ENCODE data around the gene MYH11. TPM values are rescaled to one million over a fixed set of nuclear protein-coding genes. Genes with fewer than 3 reads are reported as not detected.
A peak's percentile ranks its signal among the peaks of the same experiment; 100 is the strongest.

MYH11 gene
- total and polyA plus RNA-seq, 8 donors = 47.3 to 208 (median 124) TPM

DNA sequence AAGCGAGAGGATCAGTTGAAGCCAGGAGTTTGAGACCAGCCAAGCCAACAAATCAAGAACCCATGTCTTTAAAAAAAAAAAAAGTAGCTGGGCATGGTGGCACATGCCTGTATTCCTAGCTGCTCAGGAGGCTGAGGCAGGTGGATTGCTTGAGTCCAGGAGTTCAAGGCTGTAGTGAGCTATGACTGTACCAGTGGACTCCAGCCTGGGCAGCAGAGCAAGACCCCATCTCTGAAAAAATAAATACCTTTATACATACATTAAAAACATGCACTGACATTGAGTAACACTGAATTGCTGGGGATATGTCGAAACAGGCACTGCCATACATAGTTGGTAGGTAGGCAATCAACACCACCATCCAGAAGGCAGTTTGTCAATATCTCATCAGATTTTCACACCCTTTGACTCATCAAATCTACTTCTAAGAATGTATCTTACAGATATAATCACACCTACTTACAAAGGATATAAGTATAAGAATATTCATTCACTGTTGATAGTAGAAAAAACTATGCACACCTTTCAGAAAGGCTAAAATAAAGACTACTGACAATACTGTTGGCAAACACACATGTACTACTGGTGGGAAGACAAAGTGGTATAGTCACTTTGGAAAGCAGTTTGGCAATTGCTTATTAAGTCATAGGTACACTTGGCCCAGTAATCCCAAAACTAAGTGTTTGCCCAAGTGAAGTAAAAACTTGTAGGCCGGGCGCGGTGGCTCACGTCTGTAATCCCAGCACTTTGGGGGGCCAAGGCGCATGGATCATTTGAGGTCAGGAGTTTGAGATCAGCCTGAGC, 37.9 kb upstream of the MYH11 start:
- Histone ChIP-seq H3K27ac (no peak overlapping the region), H3K4me1 (peaks cover 3 to 11% of the 10 kb centered on the region in 2 donors), H3K9me3 (no peaks in the 10 kb centered on the region), H3K4me3 (no peak overlapping the region), H3K36me3 (no peaks in the 10 kb centered on the region), H3K27me3 (no peaks in the 10 kb centered on the region)
- ATAC-seq = no peak
- no peak for DNase-seq
- TF ChIP-seq CTCF (IDR thresholded peaks at IDR 0.05) = no peak
- intact Hi-C loops (cut with DNase I) = no loop called here

DNA sequence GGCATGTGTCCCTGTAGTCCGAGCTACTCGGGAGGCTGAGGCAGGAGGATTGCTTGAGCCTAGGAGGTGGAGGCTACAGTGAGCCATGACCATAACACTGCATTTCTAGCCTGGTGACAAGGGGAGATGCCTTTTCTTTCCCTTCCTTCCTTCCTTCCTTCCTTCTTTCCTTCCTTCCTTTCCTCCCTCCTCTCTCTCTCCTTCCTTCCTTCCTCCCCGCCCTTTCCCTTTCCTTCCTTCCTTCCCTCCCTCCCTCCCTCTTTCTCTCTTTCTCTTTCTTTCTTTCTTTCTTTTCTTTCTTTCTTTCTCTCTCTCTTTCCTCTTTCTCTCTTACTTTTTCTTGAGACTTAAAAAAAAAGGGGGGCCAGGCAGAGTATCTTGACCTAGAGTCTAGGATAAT, 34.7 kb upstream of the MYH11 start:
- TF ChIP-seq CTCF (IDR thresholded peaks at IDR 0.05) = no peak
- Histone ChIP-seq H3K4me3 (no peak overlapping the region), H3K9me3 (no peaks in the 10 kb centered on the region), H3K27me3 (no peaks in the 10 kb centered on the region), H3K4me1 (peaks cover 9 to 23% of the 10 kb centered on the region in 2 donors), H3K27ac (no peak overlapping the region), H3K36me3 (no peaks in the 10 kb centered on the region)
- no peak for DNase-seq
- intact Hi-C loops (cut with DNase I) = no loop called here
- no peak for ATAC-seq

GRCh38 chr16:15888072-15888976, 31.5 kb upstream of the MYH11 start, which contains the start of gene CEP20:
Gene CEP20 (minus strand): TSS chr16:15888603. CDS start chr16:15888585, 18 bp downstream.
- peak; percentile 100 for ATAC-seq

GRCh38 chr16:15887283-15887682, 30.5 kb upstream of the MYH11 start:
- peak overlapping the region in 1 of 2 donors; percentile 92 for H3K4me3 ChIP-seq
- H3K9me3 ChIP-seq = no peaks in the 10 kb centered on the region
- H3K4me1 ChIP-seq = peaks cover 9 to 35% of the 10 kb centered on the region in 2 donors
- H3K27ac ChIP-seq = no peak overlapping the region
- intact Hi-C loops (cut with DNase I) = no loop called here
- no peak for TF ChIP-seq CTCF (IDR thresholded peaks at IDR 0.05)
- no peaks in the 10 kb centered on the region for H3K27me3 ChIP-seq
- DNase-seq (no peak), ATAC-seq (no peak)
- peaks cover 0 to 15% of the 10 kb centered on the region in 2 donors for H3K36me3 ChIP-seq

More at GRCh38 chr16:15888072-15888976, 31.5 kb upstream of the MYH11 start, which contains the start of gene CEP20:
- no peaks in the 10 kb centered on the region for H3K9me3 ChIP-seq
- H3K36me3 ChIP-seq = peaks cover 0 to 5% of the 10 kb centered on the region in 2 donors
- peak within 1 kb of the TSS; percentile 72 to 89 for H3K27ac ChIP-seq
- no peaks in the 10 kb centered on the region for H3K27me3 ChIP-seq
- H3K4me1 ChIP-seq = peaks cover 9 to 35% of the 10 kb centered on the region in 2 donors
- peak; percentile 98 to 100 (median 98) for DNase-seq
- peak in 1 of 2 donors; percentile 31 for TF ChIP-seq CTCF (IDR thresholded peaks at IDR 0.05)
- intact Hi-C loops (cut with DNase I) = no loop called here
- peak within 1 kb of the TSS; percentile 64 to 92 for H3K4me3 ChIP-seq
